T1000 (cell line): ENCODE data around the gene RASA2.

Experiments
- DNase-seq: peaks from one replicate; lab custom pipeline; 2025; ENCODE audit warnings: mixed read lengths; lab: John Stamatoyannopoulos, UW

The RASA2 gene

GRCh38 chr3:141486746-141487520, at the start of gene RASA2:
TSS of gene RASA2 (plus strand) at chr3:141487027. CDS start at chr3:141487084, 57 bp downstream.
- DNase-seq: peak; percentile 71

DNA sequence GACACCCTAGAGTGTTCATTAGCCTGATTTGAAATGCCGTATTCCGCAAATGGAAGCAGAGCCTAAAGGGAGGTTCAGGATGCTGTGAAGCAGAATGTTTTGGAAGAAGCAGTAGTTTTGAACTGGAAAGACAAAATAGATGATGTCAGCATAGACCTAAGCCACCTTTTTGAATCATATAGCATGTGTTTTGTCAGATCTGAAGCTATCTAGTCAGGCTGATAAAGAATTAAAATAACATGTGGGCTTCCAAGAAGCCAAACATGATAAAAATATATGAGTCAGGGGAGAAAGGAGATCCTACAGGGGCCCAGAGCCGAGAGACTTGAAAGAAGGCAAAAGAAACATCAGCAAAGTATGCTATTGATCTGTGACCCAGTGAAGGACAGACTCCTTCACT, 47.2 kb upstream of the RASA2 start:
- no peak for DNase-seq

DNA sequence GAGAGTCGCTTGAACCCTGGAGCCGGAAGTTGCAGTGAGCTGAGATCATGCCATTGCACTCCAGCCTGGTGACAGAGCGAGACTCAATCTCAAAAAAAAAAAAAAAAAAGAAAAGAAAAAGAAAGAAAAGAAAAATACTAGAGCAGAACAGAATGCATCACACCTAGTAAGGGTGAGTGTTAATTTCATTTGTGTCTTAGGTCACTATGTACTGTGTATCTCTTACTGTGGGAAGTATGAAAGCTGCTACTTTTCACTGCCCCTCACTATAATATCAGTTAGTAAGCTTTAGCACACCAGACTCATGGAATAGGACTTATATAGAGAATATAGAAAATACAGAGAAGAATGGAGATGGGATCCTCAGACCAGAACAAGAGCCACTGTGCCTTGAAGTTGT, 45.9 kb upstream of the RASA2 start:
- no peak for DNase-seq

GRCh38 chr3:141441381-141442364, 45.2 kb upstream of the RASA2 start:
- peak; percentile 9 for DNase-seq

- no peak for DNase-seq
These were observed 44.4 kb upstream of the RASA2 start for GRCh38 chr3:141442446-141442845.

- DNase-seq: no peak
These were observed 43.9 kb upstream of the RASA2 start for GRCh38 chr3:141442914-141443313.

DNA sequence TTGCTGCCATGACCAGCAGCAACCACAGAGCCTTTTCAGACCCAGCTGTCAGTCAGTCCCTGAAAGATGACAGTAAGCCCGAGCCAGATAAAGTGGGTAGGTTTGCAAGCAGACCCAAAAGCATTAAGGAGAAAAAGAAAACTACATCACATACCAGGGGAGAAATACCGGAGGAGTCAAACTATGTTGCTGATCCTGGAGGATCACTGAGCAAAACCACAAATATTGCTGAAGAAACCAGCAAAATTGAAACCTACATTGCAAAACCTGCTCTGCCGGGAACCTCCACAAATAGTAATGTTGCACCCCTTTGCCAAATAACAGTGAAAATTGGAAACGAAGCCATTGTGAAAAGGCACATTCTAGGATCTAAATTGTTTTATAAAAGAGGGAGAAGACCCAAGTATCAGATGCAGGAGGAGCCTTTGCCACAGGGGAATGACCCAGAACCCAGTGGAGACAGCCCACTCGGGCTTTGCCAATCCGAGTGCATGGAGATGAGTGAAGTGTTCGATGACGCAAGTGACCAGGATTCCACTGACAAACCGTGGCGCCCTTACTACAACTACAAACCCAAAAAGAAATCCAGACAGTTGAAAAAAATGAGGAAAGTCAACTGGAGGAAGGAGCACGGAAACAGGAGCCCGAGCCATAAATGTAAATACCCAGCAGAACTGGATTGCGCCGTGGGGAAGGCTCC, 42.1 kb upstream of the RASA2 start:
- no peak for DNase-seq

DNA sequence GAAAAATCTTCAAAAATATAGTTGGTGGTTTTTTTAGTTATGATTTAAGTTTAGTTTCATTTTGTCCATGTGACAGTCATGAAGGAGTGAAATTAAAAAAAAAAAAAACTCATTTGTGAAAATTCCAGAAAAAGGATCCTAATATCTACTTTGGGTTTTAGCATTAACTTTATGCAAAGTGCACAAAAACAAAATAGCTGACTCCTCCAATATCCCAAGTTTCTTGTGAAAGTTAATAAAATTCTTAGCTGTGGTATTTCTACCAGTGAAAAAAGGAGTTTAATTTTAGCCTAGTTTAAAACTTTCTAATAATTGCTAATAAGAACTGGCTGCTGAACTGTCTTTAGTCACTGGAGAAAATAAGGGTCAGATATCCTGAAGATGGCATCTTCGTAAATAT, 40.8 kb upstream of the RASA2 start:
- no peak for DNase-seq

GRCh38 chr3:141446737-141447136, 40.1 kb upstream of the RASA2 start:
- no peak for DNase-seq

GRCh38 chr3:141447383-141447782, 39.4 kb upstream of the RASA2 start:
- no peak for DNase-seq

DNA sequence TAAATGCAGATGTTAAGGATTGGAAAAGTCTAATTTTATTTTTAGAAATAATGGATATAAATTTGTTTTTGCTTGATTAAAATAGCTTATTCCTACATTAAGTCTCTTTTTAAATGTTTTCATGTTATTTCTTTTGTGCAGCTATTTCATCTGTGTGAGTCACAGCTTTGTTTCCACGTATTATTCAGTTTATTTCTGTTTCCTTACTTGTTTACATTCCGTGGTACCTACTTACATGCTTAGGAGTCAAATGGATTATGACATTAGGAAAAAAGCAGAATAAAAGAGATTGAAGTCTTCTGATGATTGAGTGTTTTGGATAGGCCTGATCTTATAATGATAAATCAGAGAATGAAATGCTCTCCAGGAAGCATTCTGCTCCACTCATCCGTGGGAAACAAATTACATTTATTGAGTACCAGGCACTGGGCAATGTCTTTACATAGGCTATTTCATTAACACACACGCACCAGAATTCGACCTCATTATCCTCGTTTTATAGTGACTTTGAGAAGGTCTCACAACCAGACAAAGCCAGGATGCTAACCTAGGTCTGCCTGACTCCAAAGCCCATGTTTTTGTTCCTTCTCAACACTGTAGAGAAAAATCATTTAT, 38.1 kb upstream of the RASA2 start:
- DNase-seq: no peak

GRCh38 chr3:141449424-141449823, 37.4 kb upstream of the RASA2 start:
- DNase-seq: no peak

GRCh38 chr3:141450727-141451375, 36.0 kb upstream of the RASA2 start:
- DNase-seq: no peak

DNA sequence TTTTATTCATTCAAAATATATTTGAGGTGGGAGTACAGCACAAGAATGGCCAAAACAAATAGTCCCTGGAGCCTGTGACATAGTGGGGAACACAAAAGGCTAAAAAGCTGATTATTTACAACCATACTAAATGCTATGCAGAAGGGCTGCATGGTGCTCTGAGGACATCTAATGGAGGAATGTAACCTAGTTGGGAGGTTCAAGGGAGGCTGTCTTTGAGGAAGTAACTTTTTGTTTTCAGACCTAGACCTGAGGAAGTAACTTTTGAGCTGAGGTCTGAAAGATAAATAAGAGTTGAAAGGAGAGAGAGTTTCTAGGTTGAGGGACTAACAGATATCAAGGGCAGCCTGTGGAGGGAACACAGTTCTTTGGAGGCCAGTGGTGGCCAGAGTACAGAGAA, 34.8 kb upstream of the RASA2 start:
- DNase-seq: no peak

DNA sequence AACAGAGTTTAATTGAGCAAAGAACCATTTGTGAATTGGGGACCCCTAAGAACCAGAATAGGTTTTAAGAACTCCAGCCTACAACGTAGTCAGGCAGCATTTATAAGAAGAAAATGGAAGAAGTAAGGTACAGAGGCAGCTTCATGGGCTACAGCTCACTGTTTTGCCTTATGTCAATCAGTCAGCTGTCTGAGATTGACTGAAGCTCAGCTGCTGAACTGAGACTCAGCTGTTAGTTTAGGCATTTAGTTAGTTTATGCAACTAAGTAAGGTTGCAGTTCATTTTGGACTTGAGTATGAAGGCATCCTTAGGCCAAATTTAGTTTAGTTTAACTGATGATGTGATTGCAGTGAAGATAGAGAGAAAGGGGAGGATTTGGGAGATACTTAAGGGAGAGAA, 34.1 kb upstream of the RASA2 start:
- DNase-seq: no peak

- no peak for DNase-seq
These were observed 32.8 kb upstream of the RASA2 start for GRCh38 chr3:141454054-141454453.

DNA sequence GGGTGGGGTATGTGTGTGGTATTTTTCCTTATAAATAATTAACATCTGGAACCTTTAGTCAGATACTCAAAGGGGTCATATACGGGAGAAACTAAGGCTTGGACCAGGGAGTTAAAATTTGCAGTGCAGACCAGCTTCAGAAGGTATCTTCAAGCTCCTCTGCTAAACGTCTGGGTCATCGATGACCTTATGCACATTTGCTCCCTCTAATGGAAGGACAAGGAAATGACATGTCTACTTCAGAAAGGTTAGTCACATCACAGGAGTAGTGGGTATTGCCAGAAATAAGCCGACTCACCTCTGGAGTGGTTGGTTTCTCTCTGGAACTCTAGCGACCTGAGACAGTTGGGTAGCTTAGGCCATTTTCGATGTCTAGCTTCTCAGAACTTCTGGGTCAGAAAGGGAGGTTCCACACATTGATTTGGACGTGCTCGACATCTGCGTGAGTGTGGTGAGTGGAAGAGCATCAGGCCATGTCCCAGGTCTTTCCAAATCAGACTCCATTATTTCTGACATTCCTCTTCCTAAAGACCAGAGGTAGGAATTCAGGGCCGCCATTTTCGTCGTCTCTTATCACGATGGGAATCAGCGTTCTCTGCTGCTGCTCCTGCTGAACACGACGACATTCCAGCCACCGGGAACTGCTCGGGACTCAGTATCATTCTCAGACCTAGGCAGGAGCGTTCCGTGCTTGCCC, 31.8 kb upstream of the RASA2 start:
- DNase-seq: peak; percentile 31

DNA sequence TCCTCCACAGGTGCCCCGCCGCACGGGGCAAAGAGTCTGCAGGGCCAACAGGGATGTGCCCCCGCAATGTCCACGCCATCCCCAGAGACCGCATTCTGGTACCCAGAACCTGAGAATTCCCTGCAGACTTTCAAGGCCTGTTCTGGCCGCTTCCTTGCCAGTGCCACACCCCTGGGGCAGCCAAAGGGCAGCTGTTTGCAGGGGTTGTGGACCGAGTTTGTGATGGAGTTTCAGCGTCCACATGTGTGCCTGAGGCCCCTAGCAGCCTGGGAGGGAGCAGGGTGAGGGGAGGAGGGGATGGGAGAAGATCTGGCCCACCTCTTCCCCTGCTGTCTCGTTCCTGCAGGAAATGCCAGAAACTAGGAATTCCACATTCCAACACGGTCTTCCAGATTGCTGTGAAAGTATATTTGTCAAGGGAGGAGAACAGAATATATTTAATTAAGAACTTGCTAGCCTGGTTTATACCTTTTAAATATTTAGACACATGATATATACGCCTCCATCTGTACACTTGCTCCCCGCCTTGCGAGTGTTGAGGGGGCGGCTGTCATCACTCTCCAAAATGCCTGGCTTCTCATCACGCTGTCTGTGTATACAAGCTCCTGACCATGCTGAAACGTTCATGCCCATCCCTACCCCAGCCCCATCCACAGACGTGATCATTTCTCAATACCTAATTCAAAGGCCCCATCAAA, 31.1 kb upstream of the RASA2 start:
- no peak for DNase-seq

GRCh38 chr3:141456301-141456625, 30.6 kb upstream of the RASA2 start:
- DNase-seq: no peak

DNA sequence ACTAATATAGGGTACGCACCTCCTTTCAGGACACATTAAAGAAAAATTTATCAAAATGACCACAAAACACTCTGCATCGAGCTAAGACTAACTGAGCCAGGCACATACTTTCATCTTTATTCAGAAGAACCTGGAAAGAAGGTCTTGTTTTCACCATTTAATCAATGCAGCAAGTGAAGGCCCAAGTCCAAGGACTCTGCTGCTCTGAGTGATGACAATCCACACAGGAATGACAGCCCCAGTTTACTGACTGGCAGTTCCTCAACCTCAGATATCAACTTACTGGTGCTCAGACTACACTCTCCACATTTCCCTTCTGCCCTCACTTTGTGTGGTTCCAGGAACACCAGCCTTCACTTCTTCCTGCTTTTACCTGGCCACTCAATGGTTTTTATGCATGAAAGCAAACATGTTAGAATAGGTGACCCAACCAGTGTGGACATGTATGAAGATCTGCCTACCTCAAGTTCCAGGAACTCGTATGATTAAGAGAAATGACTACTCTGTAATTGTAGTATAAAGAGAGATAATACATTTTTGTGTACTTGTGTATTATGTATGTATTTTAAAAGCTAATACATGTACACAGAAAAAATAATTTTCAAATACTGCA, 29.1 kb upstream of the RASA2 start:
- DNase-seq: no peak
